Measurements from ENCODE around the gene RABGAP1L. TPM values are rescaled to one million over a fixed set of nuclear protein-coding genes. Genes with fewer than 3 reads are reported as not detected.
"Not testable (repeated sequence)": the region's sequence is repeated elsewhere in the genome, so short reads cannot be mapped to it uniquely, and the experiment has no call there.

RABGAP1L gene
- total and polyA plus RNA-seq, 2 donors (not counting 3 experiments of a cell fraction or from before 2014, with no cell fraction given), result 6.4 to 22.2 TPM

- CTCF ChIA-PET, result not testable (repeated sequence)
These were observed 181.1 kb downstream of the RABGAP1L start for GRCh38 chr1:174340404-174340803.

DNA sequence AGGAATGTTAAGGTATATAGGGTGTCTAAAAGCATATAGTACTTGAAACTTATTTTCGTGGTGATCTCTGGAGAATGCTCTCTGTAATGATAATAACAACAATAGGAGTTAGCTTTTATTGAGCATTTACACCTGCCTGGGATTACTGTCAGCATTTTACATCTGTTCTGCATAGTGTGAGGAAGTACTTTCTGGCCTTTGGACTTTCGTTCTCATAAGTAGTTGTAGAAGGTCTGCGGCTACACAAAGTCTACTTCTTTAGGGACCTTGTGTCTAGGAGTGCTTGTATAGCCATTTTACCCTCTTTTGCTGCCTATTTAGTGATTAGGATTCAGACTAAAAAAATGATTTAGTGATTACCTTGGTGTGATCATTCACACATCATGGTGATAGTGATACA is 184.8 kb downstream of the RABGAP1L start:
- Histone ChIP-seq H3K4me1 (ENCODE audit: control insufficient read depth, extremely low read depth, insufficient read depth, low read length) (no peaks in the 10 kb centered on the region), H3K4me2 (ENCODE audit: insufficient read depth, low read length) (no peak overlapping the region), H3K27me3 (ENCODE audit: control insufficient read depth in 2 of 2, insufficient read depth in 2 of 2, low read length in 2 of 2) (no peaks in the 10 kb centered on the region), H4K20me1 (replicated peaks; ENCODE audit: control insufficient read depth, extremely low read depth, insufficient read depth, low read length) (no peaks in the 10 kb centered on the region), H3K4me3 (replicated peaks in 1 of 3; ENCODE audit: insufficient read depth in 1 of 3, low read depth in 1 of 3, low read length in 3 of 3) (no peak overlapping the region), H3K27ac (ENCODE audit: insufficient read depth, low read depth, low read length) (no peak overlapping the region), H3K36me3 (ENCODE audit: control insufficient read depth in 2 of 2, extremely low read depth in 1 of 2, insufficient read depth in 2 of 2, low read length in 2 of 2) (no peaks in the 10 kb centered on the region), H3K9me1 (replicated peaks; ENCODE audit: control insufficient read depth, extremely low read depth, insufficient read depth, low read length) (no peaks in the 10 kb centered on the region), H3K79me2 (ENCODE audit: control insufficient read depth, insufficient read depth, low read length) (no peaks in the 10 kb centered on the region), H2AFZ (ENCODE audit: low read depth, low read length) (no peak overlapping the region), H3K9ac (replicated peaks; ENCODE audit: extremely low read depth, insufficient read depth, low read length) (no peak overlapping the region), H3K9me3 (replicated peaks; ENCODE audit: control insufficient read depth, insufficient read depth, low read length) (no peaks in the 10 kb centered on the region)
- POLR2A ChIA-PET, result no interaction called here
- DNase-seq (ENCODE audit: low read depth, low spot score), result no peak
- TF ChIP-seq POLR2A (IDR thresholded peaks at IDR 0.05; ENCODE audit: low read depth, low read length), result no peak
- TF ChIP-seq JUN (IDR thresholded peaks at IDR 0.05; ENCODE audit: borderline replicate concordance, insufficient read depth, insufficient read length, low read depth), result no peak
- TF ChIP-seq MAX (IDR thresholded peaks at IDR 0.05; ENCODE audit: insufficient read depth, insufficient read length), result no peak
- no peak for TF ChIP-seq GATA2 (IDR thresholded peaks at IDR 0.05; ENCODE audit: insufficient read depth, insufficient read length, low read depth, low read length)
- TF ChIP-seq EZH2 (IDR thresholded peaks at IDR 0.05; ENCODE audit: borderline replicate concordance, low read depth, low read length, severe bottlenecking), result no peak
- no peak for TF ChIP-seq CTCF (IDR thresholded peaks at IDR 0.05; ENCODE audit: extremely low read depth in 1 of 2, insufficient read depth in 1 of 2, low read depth in 1 of 2, low read length in 2 of 2)
- no peak for TF ChIP-seq FOS (IDR thresholded peaks at IDR 0.05; ENCODE audit: borderline replicate concordance, insufficient read depth, low read length)
- no peak for TF ChIP-seq MYC (IDR thresholded peaks at IDR 0.05; ENCODE audit: low read depth, low read length)
- no peak for TF ChIP-seq POLR2AphosphoS5 (IDR thresholded peaks at IDR 0.05; ENCODE audit: insufficient read depth, low read depth, low read length)
- CTCF ChIA-PET, result no interaction called here
- BruUV-seq (replicated peaks), result no TSS peak
- FAIRE-seq, result no peak
- intact Hi-C loops (cut with micrococcal nuclease), result no loop called here
- dilution Hi-C loops (cut with MboI; ENCODE audit: extremely low pct_ligation_motif_present, low sequenced_read_pairs), result no loop called here

More at GRCh38 chr1:174340404-174340803, 181.1 kb downstream of the RABGAP1L start:
- H3K36me3 ChIP-seq (ENCODE audit: control insufficient read depth in 2 of 2, extremely low read depth in 1 of 2, insufficient read depth in 2 of 2, low read length in 2 of 2); dilution Hi-C loops (cut with MboI; ENCODE audit: extremely low pct_ligation_motif_present, low sequenced_read_pairs); H3K27ac ChIP-seq (ENCODE audit: insufficient read depth, low read depth, low read length); H3K4me2 ChIP-seq (ENCODE audit: insufficient read depth, low read length); H3K9me1 ChIP-seq (replicated peaks; ENCODE audit: control insufficient read depth, extremely low read depth, insufficient read depth, low read length); H4K20me1 ChIP-seq (replicated peaks; ENCODE audit: control insufficient read depth, extremely low read depth, insufficient read depth, low read length); H3K9ac ChIP-seq (replicated peaks; ENCODE audit: extremely low read depth, insufficient read depth, low read length); H3K4me3 ChIP-seq (replicated peaks in 1 of 3; ENCODE audit: insufficient read depth in 1 of 3, low read depth in 1 of 3, low read length in 3 of 3); H3K4me1 ChIP-seq (ENCODE audit: control insufficient read depth, extremely low read depth, insufficient read depth, low read length); DNase-seq (ENCODE audit: low read depth, low spot score); POLR2A ChIA-PET; H3K27me3 ChIP-seq (ENCODE audit: control insufficient read depth in 2 of 2, insufficient read depth in 2 of 2, low read length in 2 of 2); H3K79me2 ChIP-seq (ENCODE audit: control insufficient read depth, insufficient read depth, low read length); BruUV-seq (replicated peaks); H3K9me3 ChIP-seq (replicated peaks; ENCODE audit: control insufficient read depth, insufficient read depth, low read length); FAIRE-seq; intact Hi-C loops (cut with micrococcal nuclease); H2AFZ ChIP-seq (ENCODE audit: low read depth, low read length): not testable (repeated sequence)

Data from endothelial cell of umbilical vein (primary cell).